Nucleus accumbens (tissue), 56 donors: Measurements from ENCODE around the gene KBTBD3.
A peak's percentile ranks its signal among the peaks of the same experiment; 100 is the strongest.
"Not testable (repeated sequence)": the region's sequence is repeated elsewhere in the genome, so short reads cannot be mapped to it uniquely, and the experiment has no call there.

Experiments used
- DNase-seq, 56 donors: peaks; one replicate each; lab custom pipeline; 2025; lab: John Stamatoyannopoulos, UW

Gene KBTBD3

DNA sequence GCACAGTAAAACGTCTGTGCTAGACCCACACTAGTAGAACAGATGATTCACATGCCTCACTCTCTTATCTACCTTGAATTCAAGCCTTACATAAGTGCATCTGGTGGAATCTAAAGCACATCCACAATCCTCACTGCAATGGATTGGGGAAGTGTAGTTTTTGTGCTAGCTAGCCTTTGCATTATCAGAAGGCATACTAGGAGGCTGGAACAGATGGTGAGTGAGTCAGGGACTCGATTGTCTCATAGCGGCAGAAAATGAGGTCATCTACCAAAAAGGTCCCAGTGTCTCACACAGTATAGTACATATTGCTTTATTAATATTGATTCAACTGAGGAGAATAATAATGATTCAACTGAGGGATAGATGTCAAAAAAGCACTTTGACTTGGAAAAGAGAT, 64.4 kb downstream of the KBTBD3 start:
- DNase-seq: peak in 3 of 56 donors; percentile 2 to 50 (median 3)

DNA sequence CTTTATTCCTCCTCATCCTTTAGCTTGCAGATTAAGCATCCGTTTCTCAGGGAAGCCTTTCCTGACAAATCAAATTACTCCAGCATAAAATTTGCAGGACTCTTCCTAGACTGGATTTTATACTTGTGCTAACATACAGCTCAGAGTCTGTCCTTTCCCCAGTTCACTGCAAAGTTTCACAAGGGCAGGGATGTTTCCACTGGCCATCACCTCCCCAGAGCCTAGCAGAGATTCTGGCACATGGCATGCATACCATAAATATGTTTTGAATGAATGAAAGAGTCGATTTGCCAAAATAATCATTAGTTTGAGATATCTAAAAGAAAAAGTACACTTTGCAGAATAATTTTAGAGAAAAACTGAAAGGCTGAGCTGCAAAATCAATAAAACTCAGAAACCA, 65.7 kb downstream of the KBTBD3 start:
- DNase-seq: no peak

- not testable (repeated sequence) for DNase-seq
Measured at GRCh38 chr11:106003094-106003493, 74.1 kb downstream of the KBTBD3 start.

- no peak for DNase-seq
Measured at GRCh38 chr11:106001304-106002012, 75.7 kb downstream of the KBTBD3 start.
